A549 (cell line): ENCODE results near the gene NFE2. TPM values are rescaled to one million over a fixed set of nuclear protein-coding genes. Genes with fewer than 3 reads are reported as not detected.
"Not testable (repeated sequence)": the region's sequence is repeated elsewhere in the genome, so short reads cannot be mapped to it uniquely, and the experiment has no call there.

Source experiments
- ATAC-seq, 2 experiments: fragments of 200-7000 bp in 1 of 2; fragments of >200 bp in 1 of 2; cut with Nextera tagmentation in 1 of 2; cut with Tn5 transposase in 1 of 2; 3 replicates each; pipeline versions ENCODE4 v1.8.0 to v1.9.1; 2018 to 2020; ENCODE audit warnings: mild to moderate bottlenecking in 1 of 2, moderate library complexity in 1 of 2
- CTCF ChIA-PET: fragments of 300-600 bp; sonication (Branson Sonifier 250); formaldehyde crosslinking; extraction: SDS; loops from one replicate; lab custom pipeline; 2021; ENCODE audit warnings: antibody characterized with exemption, inconsistent platforms; lab: Yijun Ruan, JAX
- POLR2A ChIA-PET: fragments of 350-600 bp; formaldehyde crosslinking; extraction: SDS; loops from one replicate; lab custom pipeline; 2021; ENCODE audit warnings: antibody characterized with exemption, inconsistent platforms; lab: Yijun Ruan, JAX
- DNase-seq, 2 experiments: peaks; one replicate each; pipeline versions ENCODE4 v3.0.0 to v3.0.0-alpha.2; 2011 to 2016; ENCODE audit warnings: low read depth in 1 of 2, low spot score in 1 of 2
- FAIRE-seq: peaks from 2 replicates; lab custom pipeline; 2011; peaks lifted over from hg19 to GRCh38; lab: Jason Lieb, UNC
- H3K27ac ChIP-seq, 2 experiments: fragments of >200 bp; sonication (Bioruptor Twin); formaldehyde crosslinking; 3 replicates each; pipeline ENCODE4 v1.5.1; 2016 to 2017
- H3K4me1 ChIP-seq: fragments of >200 bp; sonication (Bioruptor Twin); formaldehyde crosslinking; 3 replicates; pipeline ENCODE4 v1.6.1; 2016
- H3K4me2 ChIP-seq: fragments of >200 bp; sonication (Bioruptor Twin); formaldehyde crosslinking; 3 replicates; pipeline ENCODE4 v1.6.1; 2016
- H3K4me3 ChIP-seq: fragments of >200 bp; sonication (Bioruptor Twin); formaldehyde crosslinking; 3 replicates; pipeline ENCODE4 v1.5.1; 2016
- H3K9me3 ChIP-seq: fragments of >200 bp; sonication (Bioruptor Twin); formaldehyde crosslinking; 3 replicates; pipeline ENCODE4 v1.6.1; 2016
- BHLHE40 ChIP-seq: IDR thresholded peaks from 2 replicates; pipeline ENCODE4 v1.6.1; 2012; ENCODE audit warnings: low read depth, low read length, inconsistent platforms
- CBX2 ChIP-seq: fragments of 200-600 bp; sonication (generic); IDR thresholded peaks from 2 replicates; pipeline ENCODE4 v1.6.1; 2016; ENCODE audit warnings: low read depth, mild to moderate bottlenecking, borderline replicate concordance
- CBX8 ChIP-seq: fragments of 200-600 bp; sonication (generic); IDR thresholded peaks from 2 replicates; pipeline ENCODE4 v1.6.1; 2016
- CHD4 ChIP-seq: fragments of 200-600 bp; sonication (generic); IDR thresholded peaks from 2 replicates; pipeline ENCODE4 v1.6.1; 2016; ENCODE audit warnings: antibody characterized with exemption, mild to moderate bottlenecking, borderline replicate concordance
- EHF ChIP-seq: fragments of 250-450 bp; sonication (Bioruptor Pico); IDR thresholded peaks from 2 replicates; pipeline ENCODE4 v1.5.0; 2020; ENCODE audit warnings: mild to moderate bottlenecking
- EHMT2 ChIP-seq: fragments of 200-600 bp; sonication (generic); IDR thresholded peaks from 2 replicates; pipeline ENCODE4 v1.6.1; 2016; ENCODE audit warnings: antibody characterized with exemption, low read depth, mild to moderate bottlenecking, moderate library complexity
- EP300 ChIP-seq, 2 experiments: fragments of >200 bp; sonication (Bioruptor Twin); formaldehyde crosslinking; IDR thresholded peaks; 2 replicates in 1 of 2; 3 replicates in 1 of 2; pipeline ENCODE4 v1.6.1; 2016 to 2017
- ESRRA ChIP-seq: fragments of 150-350 bp; IDR thresholded peaks from 2 replicates; pipeline ENCODE4 v1.6.1; 2014; ENCODE audit warnings: mild to moderate bottlenecking, low read length, borderline replicate concordance
- FOSL2 ChIP-seq, 2 experiments: fragments of 450-650 bp in 1 of 2; fragments of >200 bp in 1 of 2; sonication (Bioruptor Twin) in 1 of 2; formaldehyde crosslinking; IDR thresholded peaks; 2 replicates each; pipeline versions ENCODE4 v1.5.0 to v1.6.1; 2016 to 2020; ENCODE audit warnings: mild to moderate bottlenecking in 1 of 2, moderate library complexity in 1 of 2
- HOXB13 ChIP-seq: fragments of 250-450 bp; sonication (Bioruptor Pico); IDR thresholded peaks from 2 replicates; pipeline ENCODE4 v1.5.0; 2020; ENCODE audit warnings: low read depth, mild to moderate bottlenecking, moderate library complexity
- HOXB5 ChIP-seq: fragments of 250-450 bp; sonication (Bioruptor Pico); IDR thresholded peaks from 2 replicates; pipeline ENCODE4 v1.5.0; 2020; ENCODE audit warnings: mild to moderate bottlenecking, moderate library complexity
- JUNB ChIP-seq: fragments of >200 bp; sonication (Bioruptor Twin); formaldehyde crosslinking; IDR thresholded peaks from 2 replicates; pipeline ENCODE4 v1.6.1; 2016
- KDM5A ChIP-seq: fragments of 200-600 bp; sonication (generic); IDR thresholded peaks from 2 replicates; pipeline ENCODE4 v1.6.1; 2016; ENCODE audit warnings: antibody characterized with exemption, mild to moderate bottlenecking
- NFE2L2 ChIP-seq: fragments of 150-350 bp; conservative IDR thresholded peaks from 2 replicates; pipeline ENCODE4 v1.6.1; 2014; ENCODE audit warnings: low read length
- NR3C1 ChIP-seq: fragments of >200 bp; sonication (Bioruptor Twin); formaldehyde crosslinking; IDR thresholded peaks from 3 replicates; pipeline ENCODE4 v1.6.1; 2017
- RAD21 ChIP-seq, 2 experiments: fragments of >200 bp in 1 of 2; sonication (Bioruptor Twin) in 1 of 2; formaldehyde crosslinking in 1 of 2; IDR thresholded peaks in 1 of 2; conservative IDR thresholded peaks in 1 of 2; 2 replicates in 1 of 2; 3 replicates in 1 of 2; pipeline ENCODE4 v1.6.1; 2012 to 2018; ENCODE audit warnings: inconsistent platforms in 1 of 2
- TFCP2L1 ChIP-seq: fragments of 250-450 bp; sonication (Bioruptor Pico); IDR thresholded peaks from 2 replicates; pipeline ENCODE4 v1.5.0; 2021; ENCODE audit warnings: mild to moderate bottlenecking
- TP53 ChIP-seq: fragments of 250-450 bp; sonication (Bioruptor Pico); IDR thresholded peaks from 2 replicates; pipeline ENCODE4 v1.5.0; 2021; ENCODE audit warnings: mild to moderate bottlenecking, moderate library complexity
- ZNF302 ChIP-seq: fragments of 250-450 bp; sonication (Bioruptor Pico); IDR thresholded peaks from 2 replicates; pipeline ENCODE4 v1.9.0; 2021; ENCODE audit warnings: inconsistent platforms, mild to moderate bottlenecking, moderate library complexity
- ZSCAN20 ChIP-seq: fragments of 250-450 bp; sonication (Bioruptor Pico); IDR thresholded peaks from 2 replicates; pipeline ENCODE4 v1.8.0; 2022; ENCODE audit warnings: mild to moderate bottlenecking, moderate library complexity
- WGBS: methylation state at CpG from one replicate; pipeline ENCODE4 v1.1.6; 2017; ENCODE audit errors: missing lambda C conversion rate; 5-methylcytosine and 5-hydroxymethylcytosine counted together
- polyA plus RNA-seq, 4 experiments: library from polyadenylated mRNA; depleted of rRNA in 3 of 4; stranded (reverse); fragments of >200 nt; fragmentation: RNase III in 1 of 4; extraction: RNeasy Plus Mini Kit Qiagen cat#74134 plus additional on column Dnase treatment in 1 of 4; gene quantifications; 2 replicates in 3 of 4; 3 replicates in 1 of 4; pipeline ENCODE4 v1.2.3, GENCODE V29; 2011 to 2017
- TF ChIP-seq, protein P1 (sequence below): fragments of >200 bp; sonication (Bioruptor Twin); formaldehyde crosslinking; IDR thresholded peaks from 3 replicates; pipeline ENCODE4 v1.6.1; 2016
- TF ChIP-seq, protein P2 (sequence below): fragments of 450-650 bp; IDR thresholded peaks from 2 replicates; pipeline ENCODE4 v1.6.1; 2014; ENCODE audit warnings: antibody characterized with exemption
- TF ChIP-seq, protein P3 (sequence below): IDR thresholded peaks from 2 replicates; pipeline ENCODE4 v1.6.1; 2012
- TF ChIP-seq, protein P4 (sequence below): fragments of 250-450 bp; sonication (Bioruptor Pico); IDR thresholded peaks from 2 replicates; pipeline ENCODE4 v1.5.0; 2020; ENCODE audit warnings: low read depth, mild to moderate bottlenecking, moderate library complexity

The NFE2 gene
- polyA plus RNA-seq, 2 of the 4 experiments (the other 2 are of a cell fraction), result 0.30 to 0.52 TPM

DNA sequence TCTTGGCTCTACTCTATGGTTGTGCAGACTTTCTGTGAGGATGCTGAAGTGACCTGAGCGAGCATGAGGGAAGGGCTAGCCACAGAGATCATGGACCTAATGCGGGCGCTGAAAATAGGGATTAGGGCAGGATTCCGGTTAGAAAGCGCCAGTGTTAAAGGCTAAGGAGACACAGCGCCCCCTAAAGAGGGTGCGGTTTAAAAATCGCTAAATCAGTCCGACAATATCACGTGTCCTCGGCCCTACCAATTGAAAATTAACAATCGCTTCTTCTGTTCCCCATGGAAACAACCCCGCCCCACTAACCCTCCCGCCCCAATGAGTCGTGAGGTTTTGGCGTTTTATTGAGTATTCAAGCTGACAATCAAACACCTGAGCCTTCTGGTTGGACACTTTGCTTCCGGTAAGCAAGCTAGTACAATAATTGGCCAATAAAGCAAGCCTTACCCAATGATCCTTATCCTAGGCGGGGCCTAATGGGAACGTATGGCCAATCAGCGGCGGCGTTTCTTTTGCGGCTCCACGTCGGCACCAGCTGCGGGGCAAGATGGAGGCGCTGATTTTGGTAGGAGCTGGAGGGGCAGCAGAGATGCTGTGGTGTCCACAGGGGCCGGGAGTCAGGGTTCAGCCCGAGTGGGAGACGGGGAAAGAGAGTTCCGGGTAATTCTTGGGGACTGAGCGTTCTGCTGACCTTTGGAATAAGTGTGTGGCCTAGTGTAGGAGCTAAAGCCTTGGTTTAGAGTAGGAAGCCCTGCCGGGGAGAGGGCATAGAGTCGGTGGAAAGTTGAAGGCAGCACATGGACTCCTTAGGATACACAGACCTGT lies 24.0 kb upstream of the NFE2 start, which contains the start of gene COPZ1 (continued):
- TF ChIP-seq, protein P1, sequence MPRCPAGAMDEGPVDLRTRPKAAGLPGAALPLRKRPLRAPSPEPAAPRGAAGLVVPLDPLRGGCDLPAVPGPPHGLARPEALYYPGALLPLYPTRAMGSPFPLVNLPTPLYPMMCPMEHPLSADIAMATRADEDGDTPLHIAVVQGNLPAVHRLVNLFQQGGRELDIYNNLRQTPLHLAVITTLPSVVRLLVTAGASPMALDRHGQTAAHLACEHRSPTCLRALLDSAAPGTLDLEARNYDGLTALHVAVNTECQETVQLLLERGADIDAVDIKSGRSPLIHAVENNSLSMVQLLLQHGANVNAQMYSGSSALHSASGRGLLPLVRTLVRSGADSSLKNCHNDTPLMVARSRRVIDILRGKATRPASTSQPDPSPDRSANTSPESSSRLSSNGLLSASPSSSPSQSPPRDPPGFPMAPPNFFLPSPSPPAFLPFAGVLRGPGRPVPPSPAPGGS, result peak; percentile 69; the same call in 1 of the 3 replicates
- TF ChIP-seq EHMT2, result no peak
- peak; percentile 79 to 81 for TF ChIP-seq RAD21 (conservative IDR thresholded peaks at IDR 0.05 in 1 of 2, IDR thresholded peaks at IDR 0.05 in 1 of 2)
- TF ChIP-seq ZNF302 (CRISPR knock-in tag), result no peak
- TF ChIP-seq, protein P2, sequence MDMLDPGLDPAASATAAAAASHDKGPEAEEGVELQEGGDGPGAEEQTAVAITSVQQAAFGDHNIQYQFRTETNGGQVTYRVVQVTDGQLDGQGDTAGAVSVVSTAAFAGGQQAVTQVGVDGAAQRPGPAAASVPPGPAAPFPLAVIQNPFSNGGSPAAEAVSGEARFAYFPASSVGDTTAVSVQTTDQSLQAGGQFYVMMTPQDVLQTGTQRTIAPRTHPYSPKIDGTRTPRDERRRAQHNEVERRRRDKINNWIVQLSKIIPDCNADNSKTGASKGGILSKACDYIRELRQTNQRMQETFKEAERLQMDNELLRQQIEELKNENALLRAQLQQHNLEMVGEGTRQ, result peak; percentile 91
- TF ChIP-seq EHF (CRISPR knock-in tag), result peak; percentile 65; the same call in 1 of the 2 replicates
- no peak for TF ChIP-seq CBX2

DNA sequence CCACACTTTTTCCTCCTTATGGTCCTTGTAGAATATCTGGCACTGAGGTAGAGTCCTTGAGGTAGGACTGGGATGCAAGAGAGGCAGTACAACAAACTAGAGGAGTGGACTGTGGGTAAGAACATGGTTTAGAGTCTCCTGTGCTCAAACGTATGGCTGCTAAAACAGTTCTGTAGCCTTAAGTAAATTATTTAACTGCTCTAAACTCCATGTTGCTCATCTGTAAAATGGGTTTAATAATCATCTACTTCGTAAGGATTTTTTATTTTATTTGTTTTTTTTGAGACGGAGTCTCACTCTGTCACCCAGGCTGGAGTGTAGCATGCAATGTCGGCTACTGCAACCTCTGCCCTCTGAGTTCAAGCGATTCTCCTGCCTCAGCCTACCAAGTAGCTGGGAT lies 20.5 kb upstream of the NFE2 start:
- no peak for ATAC-seq
- H3K4me1 ChIP-seq, result peaks cover 6% of the 10 kb centered on the region
- TF ChIP-seq ESRRA (no peak), TFCP2L1 (no peak), KDM5A (no peak), HOXB13 (CRISPR knock-in tag) (no peak), CHD4 (no peak), TP53 (no peak), ZNF302 (CRISPR knock-in tag) (no peak), BHLHE40 (no peak), JUNB (no peak), NR3C1 (no peak), EP300 (IDR thresholded peaks at IDR 0.05) (no peak), HOXB5 (no peak), CBX8 (no peak), NFE2L2 (no peak), FOSL2 (IDR thresholded peaks at IDR 0.05) (no peak), FOSL2 (CRISPR knock-in tag; IDR thresholded peaks at IDR 0.05) (no peak), ZSCAN20 (no peak)
- TF ChIP-seq, protein P3, sequence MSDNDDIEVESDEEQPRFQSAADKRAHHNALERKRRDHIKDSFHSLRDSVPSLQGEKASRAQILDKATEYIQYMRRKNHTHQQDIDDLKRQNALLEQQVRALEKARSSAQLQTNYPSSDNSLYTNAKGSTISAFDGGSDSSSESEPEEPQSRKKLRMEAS, result no peak
- TF ChIP-seq, protein P4, sequence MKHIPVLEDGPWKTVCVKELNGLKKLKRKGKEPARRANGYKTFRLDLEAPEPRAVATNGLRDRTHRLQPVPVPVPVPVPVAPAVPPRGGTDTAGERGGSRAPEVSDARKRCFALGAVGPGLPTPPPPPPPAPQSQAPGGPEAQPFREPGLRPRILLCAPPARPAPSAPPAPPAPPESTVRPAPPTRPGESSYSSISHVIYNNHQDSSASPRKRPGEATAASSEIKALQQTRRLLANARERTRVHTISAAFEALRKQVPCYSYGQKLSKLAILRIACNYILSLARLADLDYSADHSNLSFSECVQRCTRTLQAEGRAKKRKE (CRISPR knock-in tag), result no peak
- TF ChIP-seq, all 56 proteins: peak for 0
- DNase-seq (no peak), FAIRE-seq (no peak)
- H3K9me3 ChIP-seq, result no peaks in the 10 kb centered on the region
- WGBS, result 70% methylated on average over 5 of the region's 5 CpGs
- no peak overlapping the region for H3K4me2 ChIP-seq
- H3K27ac ChIP-seq, result no peak overlapping the region
- ChIA-PET CTCF (interaction anchor here (0.8 to 10.2 kb wide), 7 partner anchors 14 to 47 kb away, joined by 3 to 100 read pairs (median 14); partner anchors contain the start of gene NFE2), POLR2A (no interaction called here)
- H3K4me3 ChIP-seq, result no peak overlapping the region

DNA sequence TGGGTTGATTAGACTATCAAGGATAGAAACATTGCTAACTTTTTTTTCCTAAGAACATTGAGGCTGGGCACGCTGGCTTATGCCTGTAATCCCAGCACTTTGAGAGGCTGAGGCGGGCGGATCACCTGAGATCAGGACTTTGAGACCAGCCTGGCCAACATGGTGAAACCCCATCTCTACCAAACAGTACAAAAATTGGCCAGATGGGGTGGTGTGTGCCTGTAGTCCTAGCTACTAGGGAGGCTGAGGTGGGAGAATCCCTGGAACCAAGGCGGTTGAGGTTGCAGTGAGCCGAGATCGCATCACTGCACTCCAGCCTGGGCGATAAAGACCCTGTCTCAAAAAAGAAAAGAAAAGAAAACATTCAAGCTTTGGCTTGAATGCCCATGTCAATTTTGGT lies 11.5 kb upstream of the NFE2 start:
- POLR2A ChIA-PET, result interaction anchor here (1.7 kb wide), 1 partner anchor 32 kb away, joined by 5 read pairs; the partner anchor contains the start of genes CBX5 and HNRNPA1
- H3K4me1 ChIP-seq, H3K4me3 ChIP-seq, FAIRE-seq, DNase-seq, H3K27ac ChIP-seq, H3K4me2 ChIP-seq, H3K9me3 ChIP-seq: not testable (repeated sequence)
- peak in 1 of 2 experiments; percentile 59; a peak in 3 of 6 replicates for ATAC-seq
- WGBS, result 86% methylated on average over 7 of the region's 7 CpGs
- CTCF ChIA-PET, result interaction anchor here (1.2 to 1.3 kb wide), 3 partner anchors 13 to 48 kb away, joined by 3 read pairs; no protein-coding TSS in a partner anchor
